Measurements from ENCODE around the gene SLC2A1.

Gene SLC2A1

GRCh38 chr1:42960122-42960390 is 1.4 kb upstream of the SLC2A1 start:
- no peak for DNase-seq

GRCh38 chr1:42957880-42958487 is 684 bp downstream of the SLC2A1 start:
- peak; percentile 51 to 80 (median 54) for DNase-seq

GRCh38 chr1:42957229-42957879 is 1.3 kb downstream of the SLC2A1 start:
- no peak for DNase-seq

GRCh38 chr1:42956739-42957138 is 1.9 kb downstream of the SLC2A1 start:
- no peak for DNase-seq

- DNase-seq = peak in 2 of 3 donors; percentile 42 to 49
Observed at GRCh38 chr1:42955311-42956063, 3.2 kb downstream of the SLC2A1 start.

GRCh38 chr1:42953182-42954180 is 5.2 kb downstream of the SLC2A1 start:
- DNase-seq = no peak

GRCh38 chr1:42952303-42953001 is 6.2 kb downstream of the SLC2A1 start:
- DNase-seq = no peak

- DNase-seq = no peak
Observed at GRCh38 chr1:42951588-42951987, 7.1 kb downstream of the SLC2A1 start.

GRCh38 chr1:42950116-42950481 is 8.6 kb downstream of the SLC2A1 start:
- DNase-seq = no peak

- DNase-seq = no peak
Observed at GRCh38 chr1:42949312-42950115, 9.2 kb downstream of the SLC2A1 start.

- no peak for DNase-seq
Observed at GRCh38 chr1:42947965-42948732, 10.5 kb downstream of the SLC2A1 start.

- no peak for DNase-seq
Observed at GRCh38 chr1:42947117-42947516, 11.6 kb downstream of the SLC2A1 start.

- DNase-seq = no peak
Observed at GRCh38 chr1:42946120-42946898, 12.4 kb downstream of the SLC2A1 start.

- DNase-seq = peak in 2 of 3 donors; percentile 35 to 52
Observed at GRCh38 chr1:42945164-42945563, 13.5 kb downstream of the SLC2A1 start.

- DNase-seq = peak; percentile 50 to 65 (median 52)
Observed at GRCh38 chr1:42944246-42944928, 14.3 kb downstream of the SLC2A1 start.

- DNase-seq = no peak
Observed at GRCh38 chr1:42943728-42944127, 14.9 kb downstream of the SLC2A1 start.

GRCh38 chr1:42943166-42943565 is 15.5 kb downstream of the SLC2A1 start:
- peak in 2 of 3 donors; percentile 33 to 51 for DNase-seq

- DNase-seq = no peak
Observed at GRCh38 chr1:42942444-42942843, 16.2 kb downstream of the SLC2A1 start.

- DNase-seq = peak; percentile 87 to 91 (median 90)
Observed at GRCh38 chr1:42941640-42942330, 16.9 kb downstream of the SLC2A1 start.

All from suppressor macrophage treated with lipopolysaccharide for 1 hour (primary cell).